K562 (cell line): ENCODE results near the gene LRRC71. TPM values are rescaled to one million over a fixed set of nuclear protein-coding genes. Genes with fewer than 3 reads are reported as not detected.

Experiments used
- ATAC-seq: fragments of 200-7000 bp; cut with Tn5 transposase; 3 replicates; pipeline ENCODE4 v1.9.1; 2020; ENCODE audit warnings: moderate library complexity
- BruUV-seq: library from RNA; stranded (reverse); fragments of 400-500 nt; replicated peaks from 2 replicates; lab custom pipeline; 2021; lab: Mats Ljungman, UMichigan
- CTCF ChIA-PET: fragments of 300-600 bp; formaldehyde crosslinking; extraction: SDS; loops from one replicate; lab custom pipeline; 2021; ENCODE audit warnings: low intra/inter-chr PET ratio; lab: Yijun Ruan, JAX
- POLR2A ChIA-PET: fragments of 300-600, 350-650 bp; sonication (Branson Sonifier 250); formaldehyde crosslinking; extraction: SDS; loops from one replicate; lab custom pipeline; 2021; ENCODE audit warnings: antibody characterized with exemption, inconsistent platforms; lab: Yijun Ruan, JAX
- DNase-seq, 4 experiments: peaks; one replicate each; pipeline versions ENCODE4 v3.0.0 to v3.0.0-alpha.2; 2011 to 2018; ENCODE audit warnings: low spot score in 3 of 4, mixed read lengths in 3 of 4; ENCODE audit errors: extremely low read depth in 1 of 4
- FAIRE-seq: peaks from 2 replicates; lab custom pipeline; 2011; peaks lifted over from hg19 to GRCh38; lab: Jason Lieb, UNC
- H2AFZ ChIP-seq: 2 replicates; pipeline ENCODE4 v1.6.0; 2011; ENCODE audit warnings: low read depth, low read length, control low read depth, inconsistent platforms
- H3K27ac ChIP-seq: fragments of 200-600 bp; 3 replicates; pipeline ENCODE4 v1.8.0; 2011; ENCODE audit warnings: low read depth, mild to moderate bottlenecking, control low read depth, inconsistent platforms, low read length, moderate library complexity, mixed read lengths; ENCODE audit errors: extremely low read depth
- H3K27me3 ChIP-seq, 2 experiments: fragments of 300-600 bp in 1 of 2; 2 replicates in 1 of 2; 3 replicates in 1 of 2; pipeline versions ENCODE4 v1.6.0 to v1.8.0; 2011; ENCODE audit warnings: inconsistent platforms in 2 of 2, low read length in 2 of 2, mild to moderate bottlenecking in 1 of 2, mixed read lengths in 1 of 2, moderate library complexity in 1 of 2; ENCODE audit not compliant: control insufficient read depth in 2 of 2, insufficient read depth in 2 of 2
- H3K36me3 ChIP-seq: fragments of 300-600 bp; 3 replicates; pipeline ENCODE4 v1.8.0; 2011; ENCODE audit warnings: mild to moderate bottlenecking, low read length, inconsistent platforms; ENCODE audit not compliant: control insufficient read depth, insufficient read depth
- H3K4me1 ChIP-seq, 2 experiments: fragments of 200-600 bp in 1 of 2; replicated peaks in 1 of 2; 2 replicates in 1 of 2; 3 replicates in 1 of 2; pipeline versions ENCODE4 v1.5.1 to v1.8.0; 2011; ENCODE audit warnings: inconsistent platforms in 2 of 2, low read length in 2 of 2, mild to moderate bottlenecking in 1 of 2, mixed read lengths in 1 of 2, moderate library complexity in 1 of 2; ENCODE audit not compliant: control insufficient read depth in 2 of 2, insufficient read depth in 2 of 2
- H3K4me2 ChIP-seq: 2 replicates; pipeline ENCODE4 v1.6.1; 2011; ENCODE audit warnings: low read length, control low read depth, inconsistent platforms, mixed read lengths; ENCODE audit not compliant: insufficient read depth
- H3K4me3 ChIP-seq: fragments of 200-600 bp; sonication (generic), shearing (Covaris generic); 2 replicates; pipeline ENCODE4 v1.5.1; 2016; ENCODE audit warnings: control low read depth, inconsistent platforms
- H3K79me2 ChIP-seq: fragments of 200-600 bp; 3 replicates; pipeline ENCODE4 v1.8.0; 2011; ENCODE audit warnings: low read length, inconsistent platforms; ENCODE audit not compliant: control insufficient read depth, insufficient read depth
- H3K9ac ChIP-seq, 2 experiments: 2 replicates each; pipeline versions ENCODE4 v1.6.0 to v1.6.1; 2011; ENCODE audit warnings: low read depth in 2 of 2, low read length in 2 of 2, control low read depth in 1 of 2, inconsistent platforms in 1 of 2, mild to moderate bottlenecking in 1 of 2, mixed read lengths in 1 of 2; ENCODE audit not compliant: insufficient read depth in 1 of 2
- H3K9me1 ChIP-seq: one replicate; pipeline ENCODE4 v1.6.0; 2011; ENCODE audit warnings: inconsistent platforms, mild to moderate bottlenecking, low read length, moderate library complexity; ENCODE audit not compliant: control insufficient read depth, insufficient read depth
- H3K9me3 ChIP-seq: replicated peaks from 2 replicates; pipeline ENCODE4 v1.5.1; 2011; ENCODE audit warnings: low read depth, low read length, inconsistent platforms; ENCODE audit not compliant: control insufficient read depth, insufficient read depth
- H4K20me1 ChIP-seq: replicated peaks from 2 replicates; pipeline ENCODE4 v1.6.1; 2011; ENCODE audit warnings: low read length, inconsistent platforms, mixed read lengths; ENCODE audit not compliant: control insufficient read depth, insufficient read depth
- BDP1 ChIP-seq: IDR thresholded peaks from 3 replicates; pipeline ENCODE4 v1.6.1; 2011; ENCODE audit not compliant: insufficient read length, insufficient read depth
- CBX2 ChIP-seq: fragments of 200-600 bp; sonication (generic); IDR thresholded peaks from one replicate; pipeline ENCODE4 v1.6.1; 2012; ENCODE audit warnings: mild to moderate bottlenecking, low read length, inconsistent platforms; ENCODE audit not compliant: insufficient read depth, poor library complexity, severe bottlenecking
- FOXA3 ChIP-seq, 2 experiments: fragments of 450-650 bp in 1 of 2; sonication (generic) in 1 of 2; formaldehyde crosslinking; IDR thresholded peaks in 1 of 2; conservative IDR thresholded peaks in 1 of 2; 2 replicates each; pipeline versions ENCODE4 v1.4.0 to v1.8.0; 2020 to 2022; ENCODE audit warnings: mild to moderate bottlenecking in 2 of 2, missing genetic modification reagents in 1 of 2
- FOXK2 ChIP-seq, 2 experiments: fragments of 450-650 bp; IDR thresholded peaks in 1 of 2; conservative IDR thresholded peaks in 1 of 2; 2 replicates each; pipeline ENCODE4 v1.6.1; 2016; ENCODE audit warnings: low read depth in 2 of 2, mild to moderate bottlenecking in 1 of 2
- KLF16 ChIP-seq: IDR thresholded peaks from 2 replicates; pipeline ENCODE4 v1.6.1; 2016; ENCODE audit warnings: antibody characterized with exemption
- NFIX ChIP-seq: fragments of 250-450 bp; sonication (Bioruptor Pico); IDR thresholded peaks from 2 replicates; pipeline ENCODE4 v1.4.0; 2020; ENCODE audit warnings: low read depth, mild to moderate bottlenecking, moderate library complexity
- PTTG1 ChIP-seq: fragments of 450-650 bp; IDR thresholded peaks from 2 replicates; pipeline ENCODE4 v1.6.1; 2016; ENCODE audit warnings: low read depth, mild to moderate bottlenecking, missing genetic modification characterization, missing compliant biosample characterization
- SAFB ChIP-seq: fragments of 200-400 bp; formaldehyde crosslinking; IDR thresholded peaks from 2 replicates; pipeline ENCODE4 v1.6.1; 2017; ENCODE audit warnings: low read depth, low read length, borderline replicate concordance
- ZNF436 ChIP-seq: fragments of 250-450, 450-650 bp; sonication (Bioruptor Pico); formaldehyde crosslinking; IDR thresholded peaks from 2 replicates; pipeline ENCODE4 v1.7.0; 2020; ENCODE audit warnings: mild to moderate bottlenecking
- WGBS: fragments of 100-300 bp; shearing (Covaris generic); methylation state at CpG from one replicate; pipeline ENCODE4 v1.1.6; 2016; ENCODE audit warnings: low coverage, mixed read lengths; ENCODE audit not compliant: insufficient coverage; ENCODE audit errors: missing lambda C conversion rate; 5-methylcytosine and 5-hydroxymethylcytosine counted together
- in situ Hi-C: fragments of 300-500 bp; cut with MboI; formaldehyde crosslinking; loops from 4 replicates; pipeline ENCODE4 v1.15.0; 2018; ENCODE audit warnings: inconsistent platforms, mixed read lengths
- intact Hi-C: fragments of 100-400 bp; cut with micrococcal nuclease; formaldehyde crosslinking; loops from 2 replicates; pipeline ENCODE4 v1.14.2; 2022
- polyA plus RNA-seq, 8 experiments: library from polyadenylated mRNA; depleted of rRNA in 4 of 8; stranded (reverse) in 5 of 8; unstranded in 3 of 8; fragments of >200 nt; fragmentation: Nextera tagmentation in 2 of 8; fragmentation: Illumina TruSeq in 1 of 8; extraction: Ambion mirVana in 2 of 8; extraction: Trizol in 1 of 8; gene quantifications; 2 replicates each; pipeline versions ENCODE4 v1.2.1 to v1.2.3, GENCODE V29; 2011 to 2014; ENCODE audit warnings: inconsistent platforms in 1 of 8, missing spikeins in 1 of 8
- total RNA-seq, 7 experiments: library from RNA; depleted of rRNA in 6 of 7; stranded (reverse); fragments of >200 nt in 6 of 7; fragmentation: Illumina TruSeq in 2 of 7; extraction: Trizol in 2 of 7; gene quantifications; 2 replicates each; pipeline versions ENCODE4 v1.2.1 to v1.2.3, GENCODE V29; 2011 to 2021; ENCODE audit warnings: low replicate concordance in 1 of 7
- TF ChIP-seq, protein P1 (sequence below): fragments of 250-450 bp; sonication (Bioruptor Pico); IDR thresholded peaks from 2 replicates; pipeline ENCODE4 v1.4.0; 2020; ENCODE audit warnings: mild to moderate bottlenecking, moderate library complexity
- TF ChIP-seq, protein P2 (sequence below), 2 experiments: fragments of 450-650 bp; IDR thresholded peaks; 2 replicates each; pipeline ENCODE4 v1.6.1; 2016
- TF ChIP-seq, protein P3 (sequence below): fragments of 200-800 bp; sonication (Bioruptor generic); IDR thresholded peaks from 2 replicates; pipeline ENCODE4 v1.6.1; 2017; ENCODE audit warnings: missing genetic modification characterization, missing compliant biosample characterization
- TF ChIP-seq, protein P4 (sequence below): fragments of 450-650 bp; IDR thresholded peaks from 2 replicates; pipeline ENCODE4 v1.6.1; 2018; ENCODE audit warnings: mild to moderate bottlenecking, low read depth; ENCODE audit not compliant: partially characterized antibody
- TF ChIP-seq, protein P5 (sequence below): sonication (generic); formaldehyde crosslinking; IDR thresholded peaks from 2 replicates; pipeline ENCODE4 v1.8.0; 2022; ENCODE audit warnings: missing genetic modification reagents, mild to moderate bottlenecking, moderate library complexity, borderline replicate concordance

LRRC71 gene
- total and polyA plus RNA-seq, 9 of the 15 experiments (the other 6 are each of a cell fraction or from before 2014, with no cell fraction given) = 0.06 to 1.2 (median 0.51) TPM; not detected in 1

DNA sequence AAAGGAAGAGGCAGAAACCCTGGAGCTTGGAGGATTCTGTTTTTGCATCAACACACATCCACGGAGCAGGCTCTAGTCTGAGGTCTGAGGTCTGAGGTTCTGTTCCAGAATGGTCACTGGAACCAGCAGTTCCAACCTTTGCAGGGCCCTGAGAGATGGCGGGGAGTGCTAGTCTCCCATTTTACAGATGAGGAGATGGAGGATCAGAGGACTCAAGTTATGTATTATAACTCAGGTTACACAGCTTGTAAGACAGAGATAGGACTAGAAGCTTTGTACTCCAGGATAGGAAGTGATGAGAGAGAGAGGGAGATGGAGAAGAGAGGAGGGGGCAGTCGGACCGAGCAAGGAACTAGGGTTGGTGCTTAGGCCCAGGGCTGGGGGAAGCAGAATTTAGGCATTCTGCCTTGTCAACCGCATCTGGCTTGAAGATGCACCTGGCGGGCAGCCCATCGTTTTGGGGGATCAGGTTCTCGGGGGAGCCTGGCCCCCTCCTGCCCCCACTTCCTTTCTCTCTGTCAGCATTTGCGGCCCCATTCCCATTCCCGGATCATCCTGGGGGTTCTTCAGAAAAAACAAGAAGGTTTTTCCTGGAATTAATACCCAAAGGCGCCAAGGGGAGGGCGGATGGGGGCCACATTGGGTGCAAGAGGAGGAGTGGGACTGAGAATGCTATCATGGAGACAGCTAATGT is 21.3 kb upstream of the LRRC71 start:
- H4K20me1 ChIP-seq = no peaks in the 10 kb centered on the region
- H3K4me3 ChIP-seq = no peak overlapping the region
- H3K4me2 ChIP-seq = no peak overlapping the region
- no peaks in the 10 kb centered on the region for H3K9me1 ChIP-seq
- H3K27me3 ChIP-seq = no peaks in the 10 kb centered on the region
- no peak for DNase-seq
- CTCF ChIA-PET = no interaction called here
- no peak overlapping the region for H3K27ac ChIP-seq
- no peaks in the 10 kb centered on the region for H3K9me3 ChIP-seq
- no TSS peak for BruUV-seq
- ATAC-seq = no peak
- in situ Hi-C loops = no loop called here
- 51% methylated on average over 12 of the region's 12 CpGs for WGBS
- peaks cover 34 to 51% of the 10 kb centered on the region in 2 experiments for H3K4me1 ChIP-seq
- H3K36me3 ChIP-seq = no peaks in the 10 kb centered on the region
- H2AFZ ChIP-seq = peak overlapping the region; percentile 57; the same call in 1 of the 2 replicates
- FAIRE-seq = no peak
- no peak overlapping the region for H3K9ac ChIP-seq
- POLR2A ChIA-PET = interaction anchor here (0.5 to 1.8 kb wide), 4 partner anchors 9 to 18 kb away, joined by 3 to 7 read pairs (median 4); no protein-coding TSS in a partner anchor
- H3K79me2 ChIP-seq = no peaks in the 10 kb centered on the region
- intact Hi-C loops = no loop called here
- no peak for TF ChIP-seq CBX2
- TF ChIP-seq, protein P1, sequence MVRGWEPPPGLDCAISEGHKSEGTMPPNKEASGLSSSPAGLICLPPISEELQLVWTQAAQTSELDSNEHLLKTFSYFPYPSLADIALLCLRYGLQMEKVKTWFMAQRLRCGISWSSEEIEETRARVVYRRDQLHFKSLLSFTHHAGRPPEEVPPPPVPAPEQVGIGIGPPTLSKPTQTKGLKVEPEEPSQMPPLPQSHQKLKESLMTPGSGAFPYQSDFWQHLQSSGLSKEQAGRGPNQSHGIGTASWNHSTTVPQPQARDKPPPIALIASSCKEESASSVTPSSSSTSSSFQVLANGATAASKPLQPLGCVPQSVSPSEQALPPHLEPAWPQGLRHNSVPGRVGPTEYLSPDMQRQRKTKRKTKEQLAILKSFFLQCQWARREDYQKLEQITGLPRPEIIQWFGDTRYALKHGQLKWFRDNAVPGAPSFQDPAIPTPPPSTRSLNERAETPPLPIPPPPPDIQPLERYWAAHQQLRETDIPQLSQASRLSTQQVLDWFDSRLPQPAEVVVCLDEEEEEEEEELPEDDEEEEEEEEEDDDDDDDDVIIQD (CRISPR knock-in tag) = no peak
- TF ChIP-seq, protein P2, sequence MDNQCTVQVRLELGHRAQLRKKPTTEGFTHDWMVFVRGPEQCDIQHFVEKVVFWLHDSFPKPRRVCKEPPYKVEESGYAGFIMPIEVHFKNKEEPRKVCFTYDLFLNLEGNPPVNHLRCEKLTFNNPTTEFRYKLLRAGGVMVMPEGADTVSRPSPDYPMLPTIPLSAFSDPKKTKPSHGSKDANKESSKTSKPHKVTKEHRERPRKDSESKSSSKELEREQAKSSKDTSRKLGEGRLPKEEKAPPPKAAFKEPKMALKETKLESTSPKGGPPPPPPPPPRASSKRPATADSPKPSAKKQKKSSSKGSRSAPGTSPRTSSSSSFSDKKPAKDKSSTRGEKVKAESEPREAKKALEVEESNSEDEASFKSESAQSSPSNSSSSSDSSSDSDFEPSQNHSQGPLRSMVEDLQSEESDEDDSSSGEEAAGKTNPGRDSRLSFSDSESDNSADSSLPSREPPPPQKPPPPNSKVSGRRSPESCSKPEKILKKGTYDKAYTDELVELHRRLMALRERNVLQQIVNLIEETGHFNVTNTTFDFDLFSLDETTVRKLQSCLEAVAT (IDR thresholded peaks at IDR 0.05) = no peak
- TF ChIP-seq, protein P3, sequence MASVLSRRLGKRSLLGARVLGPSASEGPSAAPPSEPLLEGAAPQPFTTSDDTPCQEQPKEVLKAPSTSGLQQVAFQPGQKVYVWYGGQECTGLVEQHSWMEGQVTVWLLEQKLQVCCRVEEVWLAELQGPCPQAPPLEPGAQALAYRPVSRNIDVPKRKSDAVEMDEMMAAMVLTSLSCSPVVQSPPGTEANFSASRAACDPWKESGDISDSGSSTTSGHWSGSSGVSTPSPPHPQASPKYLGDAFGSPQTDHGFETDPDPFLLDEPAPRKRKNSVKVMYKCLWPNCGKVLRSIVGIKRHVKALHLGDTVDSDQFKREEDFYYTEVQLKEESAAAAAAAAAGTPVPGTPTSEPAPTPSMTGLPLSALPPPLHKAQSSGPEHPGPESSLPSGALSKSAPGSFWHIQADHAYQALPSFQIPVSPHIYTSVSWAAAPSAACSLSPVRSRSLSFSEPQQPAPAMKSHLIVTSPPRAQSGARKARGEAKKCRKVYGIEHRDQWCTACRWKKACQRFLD = no peak
- TF ChIP-seq, protein P4, sequence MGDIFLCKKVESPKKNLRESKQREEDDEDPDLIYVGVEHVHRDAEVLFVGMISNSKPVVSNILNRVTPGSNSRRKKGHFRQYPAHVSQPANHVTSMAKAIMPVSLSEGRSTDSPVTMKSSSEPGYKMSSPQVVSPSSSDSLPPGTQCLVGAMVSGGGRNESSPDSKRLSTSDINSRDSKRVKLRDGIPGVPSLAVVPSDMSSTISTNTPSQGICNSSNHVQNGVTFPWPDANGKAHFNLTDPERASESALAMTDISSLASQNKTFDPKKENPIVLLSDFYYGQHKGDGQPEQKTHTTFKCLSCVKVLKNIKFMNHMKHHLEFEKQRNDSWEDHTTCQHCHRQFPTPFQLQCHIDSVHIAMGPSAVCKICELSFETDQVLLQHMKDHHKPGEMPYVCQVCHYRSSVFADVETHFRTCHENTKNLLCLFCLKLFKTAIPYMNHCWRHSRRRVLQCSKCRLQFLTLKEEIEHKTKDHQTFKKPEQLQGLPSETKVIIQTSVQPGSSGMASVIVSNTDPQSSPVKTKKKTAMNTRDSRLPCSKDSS = no peak
- TF ChIP-seq SAFB = no peak
- TF ChIP-seq FOXK2 (conservative IDR thresholded peaks at IDR 0.05 in 1 of 2, IDR thresholded peaks at IDR 0.05 in 1 of 2; ENCODE audit: low read depth in 2 of 2) = no peak
- TF ChIP-seq BDP1 = no peak
- no peak for TF ChIP-seq PTTG1
- TF ChIP-seq ZNF436 (CRISPR knock-in tag) = no peak
- no peak for TF ChIP-seq FOXA3 (CRISPR knock-in tag; conservative IDR thresholded peaks at IDR 0.05 in 1 of 2, IDR thresholded peaks at IDR 0.05 in 1 of 2)
- TF ChIP-seq, protein P5, sequence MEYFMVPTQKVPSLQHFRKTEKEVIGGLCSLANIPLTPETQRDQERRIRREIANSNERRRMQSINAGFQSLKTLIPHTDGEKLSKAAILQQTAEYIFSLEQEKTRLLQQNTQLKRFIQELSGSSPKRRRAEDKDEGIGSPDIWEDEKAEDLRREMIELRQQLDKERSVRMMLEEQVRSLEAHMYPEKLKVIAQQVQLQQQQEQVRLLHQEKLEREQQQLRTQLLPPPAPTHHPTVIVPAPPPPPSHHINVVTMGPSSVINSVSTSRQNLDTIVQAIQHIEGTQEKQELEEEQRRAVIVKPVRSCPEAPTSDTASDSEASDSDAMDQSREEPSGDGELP = no peak
- no peak for TF ChIP-seq NFIX (CRISPR knock-in tag)
- no peak for TF ChIP-seq KLF16
